Suprapubic skin (tissue), 4 donors: Measurements from ENCODE around the gene KBTBD2. TPM values are rescaled to one million over a fixed set of nuclear protein-coding genes. Genes with fewer than 3 reads are reported as not detected.

Experiments used
- DNase-seq, 2 donors: peaks; one replicate each; pipeline ENCODE4 v3.0.0-alpha.2; 2019; ENCODE audit warnings: low spot score in 2 of 2
- H3K27ac ChIP-seq: fragments of 200-600 bp; sonication (generic); one replicate; pipeline ENCODE4 v1.5.1; 2019
- H3K27me3 ChIP-seq: fragments of 200-600 bp; sonication (generic); one replicate; pipeline ENCODE4 v1.5.1; 2019
- H3K36me3 ChIP-seq: fragments of 200-600 bp; sonication (generic); one replicate; pipeline ENCODE4 v1.5.1; 2019
- H3K4me1 ChIP-seq: fragments of 200-600 bp; sonication (generic); one replicate; pipeline ENCODE4 v1.5.1; 2019
- H3K4me3 ChIP-seq: fragments of 200-600 bp; sonication (generic); one replicate; pipeline ENCODE4 v1.5.1; 2019; ENCODE audit warnings: mild to moderate bottlenecking
- H3K9me3 ChIP-seq: fragments of 200-600 bp; sonication (generic); one replicate; pipeline ENCODE4 v1.5.1; 2019
- EP300 ChIP-seq: sonication (generic); formaldehyde crosslinking; IDR thresholded peaks from one replicate; pipeline ENCODE4 v1.6.1; 2017; ENCODE audit warnings: antibody characterized with exemption
- POLR2A ChIP-seq, 2 donors: fragments of 450-650 bp; IDR thresholded peaks; one replicate each; pipeline ENCODE4 v1.6.1; 2017; ENCODE audit warnings: antibody characterized with exemption in 2 of 2, mild to moderate bottlenecking in 2 of 2, moderate library complexity in 2 of 2
- POLR2AphosphoS5 ChIP-seq, 3 donors: sonication (generic); formaldehyde crosslinking; IDR thresholded peaks; one replicate each; pipeline ENCODE4 v1.6.1; 2017; ENCODE audit warnings: antibody characterized with exemption in 3 of 3
- WGBS: methylation state at CpG from one replicate; pipeline ENCODE4 v1.1.5; 2018; 5-methylcytosine and 5-hydroxymethylcytosine counted together
- total RNA-seq, 4 donors: library from RNA; depleted of rRNA; stranded (reverse); fragments of >200 nt; gene quantifications; one replicate each; pipeline ENCODE4 v1.1.0, GENCODE V29; 2016
- TF ChIP-seq, protein P1 (sequence below), 2 donors: fragments of 200-600 bp in 1 of 2; fragments of 450-650 bp in 1 of 2; sonication (generic) in 1 of 2; IDR thresholded peaks; one replicate each; pipeline ENCODE4 v1.5.1; 2016 to 2019; ENCODE audit warnings: antibody characterized with exemption in 2 of 2, mild to moderate bottlenecking in 1 of 2, moderate library complexity in 1 of 2

Gene KBTBD2
- total RNA-seq, 4 donors from 2014 or later, result 23.4 to 35.9 (median 30.8) TPM

- DNase-seq, result peak; percentile 98 to 99
- peak overlapping the region; percentile 100 for H3K27ac ChIP-seq
- peak overlapping the region; percentile 98 for H3K4me3 ChIP-seq
- H3K4me1 ChIP-seq, result peaks cover 41% of the 10 kb centered on the region
- no peaks in the 10 kb centered on the region for H3K36me3 ChIP-seq
- no peaks in the 10 kb centered on the region for H3K9me3 ChIP-seq
- H3K27me3 ChIP-seq, result no peaks in the 10 kb centered on the region
- no peak for TF ChIP-seq EP300
- TF ChIP-seq, protein P1, sequence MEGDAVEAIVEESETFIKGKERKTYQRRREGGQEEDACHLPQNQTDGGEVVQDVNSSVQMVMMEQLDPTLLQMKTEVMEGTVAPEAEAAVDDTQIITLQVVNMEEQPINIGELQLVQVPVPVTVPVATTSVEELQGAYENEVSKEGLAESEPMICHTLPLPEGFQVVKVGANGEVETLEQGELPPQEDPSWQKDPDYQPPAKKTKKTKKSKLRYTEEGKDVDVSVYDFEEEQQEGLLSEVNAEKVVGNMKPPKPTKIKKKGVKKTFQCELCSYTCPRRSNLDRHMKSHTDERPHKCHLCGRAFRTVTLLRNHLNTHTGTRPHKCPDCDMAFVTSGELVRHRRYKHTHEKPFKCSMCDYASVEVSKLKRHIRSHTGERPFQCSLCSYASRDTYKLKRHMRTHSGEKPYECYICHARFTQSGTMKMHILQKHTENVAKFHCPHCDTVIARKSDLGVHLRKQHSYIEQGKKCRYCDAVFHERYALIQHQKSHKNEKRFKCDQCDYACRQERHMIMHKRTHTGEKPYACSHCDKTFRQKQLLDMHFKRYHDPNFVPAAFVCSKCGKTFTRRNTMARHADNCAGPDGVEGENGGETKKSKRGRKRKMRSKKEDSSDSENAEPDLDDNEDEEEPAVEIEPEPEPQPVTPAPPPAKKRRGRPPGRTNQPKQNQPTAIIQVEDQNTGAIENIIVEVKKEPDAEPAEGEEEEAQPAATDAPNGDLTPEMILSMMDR (IDR thresholded peaks at IDR 0.05), result no peak
- peak in 1 of 2 donors; percentile 81 for TF ChIP-seq POLR2A (IDR thresholded peaks at IDR 0.05)
- peak; percentile 18 to 85 (median 84) for TF ChIP-seq POLR2AphosphoS5 (IDR thresholded peaks at IDR 0.05)
- WGBS, result under 1% methylated on average over 40 of the region's 85 CpGs
Observed at GRCh38 chr7:32891800-32892520, 400 bp upstream of the KBTBD2 start.

- TF ChIP-seq, protein P1 (IDR thresholded peaks at IDR 0.05), result no peak
- TF ChIP-seq EP300, result no peak
- no peak for TF ChIP-seq POLR2AphosphoS5 (IDR thresholded peaks at IDR 0.05)
- TF ChIP-seq POLR2A (IDR thresholded peaks at IDR 0.05), result no peak
- Histone ChIP-seq H3K36me3 (no peaks in the 10 kb centered on the region), H3K4me3 (peak overlapping the region; percentile 98), H3K4me1 (peaks cover 51% of the 10 kb centered on the region), H3K27ac (peak overlapping the region; percentile 100), H3K27me3 (no peaks in the 10 kb centered on the region), H3K9me3 (no peaks in the 10 kb centered on the region)
- no peak for DNase-seq
- under 1% methylated on average over 8 of the region's 8 CpGs for WGBS
Observed at GRCh38 chr7:32890793-32891042, 842 bp downstream of the KBTBD2 start.

DNA sequence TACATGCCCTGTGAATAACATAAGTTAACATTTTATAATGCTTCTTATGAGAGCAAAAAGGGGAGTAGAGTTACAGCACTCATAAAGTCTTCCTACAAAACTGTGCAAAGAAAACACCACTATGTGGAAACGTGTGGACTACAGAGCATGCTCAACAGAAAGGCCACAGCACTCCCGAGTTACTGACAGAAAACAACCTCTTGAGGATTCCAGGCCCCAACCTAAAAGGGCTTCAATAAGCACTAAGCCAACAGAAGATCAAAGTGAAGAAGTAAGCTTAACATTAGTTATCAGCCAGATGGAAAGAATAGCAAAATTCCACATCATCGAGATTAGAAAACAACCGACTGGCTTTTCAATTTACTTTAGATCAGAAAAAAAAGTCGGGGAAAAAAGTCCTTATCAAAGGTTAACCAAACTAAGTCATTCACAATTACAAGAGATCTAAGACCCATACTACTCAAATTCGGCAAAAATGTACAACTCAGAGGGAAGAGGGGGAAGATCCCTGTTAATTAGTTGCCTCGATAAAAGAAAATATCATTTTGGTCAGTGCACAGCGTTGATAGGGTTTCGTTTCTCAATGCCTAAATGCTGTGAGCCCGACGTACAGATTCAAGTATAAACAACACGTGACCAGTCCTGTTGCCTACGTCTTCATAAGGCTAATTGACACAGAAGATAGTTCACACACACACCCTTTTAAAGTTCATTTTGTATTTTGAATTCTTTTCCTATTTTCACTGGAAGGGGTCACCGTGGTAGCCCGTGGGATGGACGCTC lies 1.4 kb downstream of the KBTBD2 start:
- Histone ChIP-seq H3K9me3 (no peaks in the 10 kb centered on the region), H3K4me3 (peak overlapping the region; percentile 98), H3K4me1 (peaks cover 56% of the 10 kb centered on the region), H3K36me3 (no peaks in the 10 kb centered on the region), H3K27ac (peak overlapping the region; percentile 100), H3K27me3 (no peaks in the 10 kb centered on the region)
- under 1% methylated on average over 16 of the region's 16 CpGs for WGBS
- TF ChIP-seq, protein P1 (IDR thresholded peaks at IDR 0.05), result no peak
- no peak for TF ChIP-seq POLR2AphosphoS5 (IDR thresholded peaks at IDR 0.05)
- TF ChIP-seq EP300, result no peak
- no peak for TF ChIP-seq POLR2A (IDR thresholded peaks at IDR 0.05)
- no peak for DNase-seq

DNA sequence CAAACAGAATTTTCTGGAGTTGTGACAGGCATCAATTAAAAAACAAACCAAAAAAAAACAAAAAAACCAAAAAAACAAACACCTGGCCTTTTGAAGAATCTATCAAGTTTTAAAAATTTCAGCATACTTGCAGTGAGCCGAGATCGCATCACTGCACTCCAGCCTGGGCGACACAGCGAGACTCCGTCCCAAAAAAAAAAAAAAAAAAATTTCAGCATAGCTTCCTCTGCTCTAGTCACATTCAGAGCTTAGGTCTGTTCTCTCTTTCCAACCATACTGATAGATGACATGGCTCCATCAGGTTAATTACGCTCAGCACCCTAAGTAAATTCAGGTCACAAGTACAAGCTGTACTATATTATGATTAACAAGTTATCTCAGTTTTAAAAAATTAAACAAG lies 3.1 kb downstream of the KBTBD2 start:
- WGBS, result 92% methylated on average over 6 of the region's 6 CpGs
- Histone ChIP-seq H3K9me3 (no peaks in the 10 kb centered on the region), H3K36me3 (no peaks in the 10 kb centered on the region), H3K27me3 (no peaks in the 10 kb centered on the region), H3K4me3 (no peak overlapping the region), H3K4me1 (peaks cover 67% of the 10 kb centered on the region), H3K27ac (no peak overlapping the region)
- DNase-seq, result no peak
- TF ChIP-seq POLR2A (IDR thresholded peaks at IDR 0.05), result no peak
- TF ChIP-seq EP300, result no peak
- TF ChIP-seq POLR2AphosphoS5 (IDR thresholded peaks at IDR 0.05), result no peak
- TF ChIP-seq, protein P1 (IDR thresholded peaks at IDR 0.05), result no peak

- 57% methylated on average over 3 of the region's 3 CpGs for WGBS
- H3K27me3 ChIP-seq, result no peaks in the 10 kb centered on the region
- TF ChIP-seq, protein P1 (IDR thresholded peaks at IDR 0.05), result no peak
- no peak for TF ChIP-seq EP300
- TF ChIP-seq POLR2AphosphoS5 (IDR thresholded peaks at IDR 0.05), result no peak
Observed at GRCh38 chr7:32887395-32887794, 4.2 kb downstream of the KBTBD2 start.

More at GRCh38 chr7:32887395-32887794, 4.2 kb downstream of the KBTBD2 start:
- Histone ChIP-seq H3K36me3 (no peaks in the 10 kb centered on the region), H3K9me3 (no peaks in the 10 kb centered on the region), H3K4me1 (peaks cover 61% of the 10 kb centered on the region), H3K4me3 (no peak overlapping the region), H3K27ac (no peak overlapping the region)
- DNase-seq, result no peak
